ENCODE data around the gene ETS1. TPM values are rescaled to one million over a fixed set of nuclear protein-coding genes. Genes with fewer than 3 reads are reported as not detected.

ETS1 gene
- total RNA-seq, 2 donors from 2014 or later: 33.6 to 116 TPM

DNA sequence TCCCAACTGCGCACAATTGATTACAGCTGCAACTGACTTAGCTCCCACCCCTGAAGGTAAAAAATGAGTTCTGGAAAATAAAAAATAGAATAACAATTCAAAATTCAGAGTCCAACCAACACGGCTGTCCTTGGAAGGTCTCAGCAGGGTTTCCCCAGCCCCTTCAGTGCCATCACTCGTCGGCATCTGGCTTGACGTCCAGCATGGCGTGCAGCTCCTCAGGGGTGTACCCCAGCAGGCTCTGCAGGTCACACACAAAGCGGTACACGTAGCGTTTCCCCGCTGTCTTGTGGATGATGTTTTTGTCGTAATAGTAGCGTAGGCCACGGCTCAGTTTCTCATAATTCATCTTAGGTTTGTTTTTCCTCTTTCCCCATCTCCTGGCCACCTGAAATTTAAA, 125.2 kb downstream of the ETS1 start:
- DNase-seq (ENCODE audit: low spot score): no peak
- H3K4me3 ChIP-seq: no peak overlapping the region
- H3K36me3 ChIP-seq: peaks cover 26% of the 10 kb centered on the region
- peaks cover 27 to 40% of the 10 kb centered on the region in 2 donors for H3K4me1 ChIP-seq (ENCODE audit: control insufficient read depth in 1 of 2, low read depth in 2 of 2)
- H3K27ac ChIP-seq: no peak overlapping the region
- TF ChIP-seq, protein P1, sequence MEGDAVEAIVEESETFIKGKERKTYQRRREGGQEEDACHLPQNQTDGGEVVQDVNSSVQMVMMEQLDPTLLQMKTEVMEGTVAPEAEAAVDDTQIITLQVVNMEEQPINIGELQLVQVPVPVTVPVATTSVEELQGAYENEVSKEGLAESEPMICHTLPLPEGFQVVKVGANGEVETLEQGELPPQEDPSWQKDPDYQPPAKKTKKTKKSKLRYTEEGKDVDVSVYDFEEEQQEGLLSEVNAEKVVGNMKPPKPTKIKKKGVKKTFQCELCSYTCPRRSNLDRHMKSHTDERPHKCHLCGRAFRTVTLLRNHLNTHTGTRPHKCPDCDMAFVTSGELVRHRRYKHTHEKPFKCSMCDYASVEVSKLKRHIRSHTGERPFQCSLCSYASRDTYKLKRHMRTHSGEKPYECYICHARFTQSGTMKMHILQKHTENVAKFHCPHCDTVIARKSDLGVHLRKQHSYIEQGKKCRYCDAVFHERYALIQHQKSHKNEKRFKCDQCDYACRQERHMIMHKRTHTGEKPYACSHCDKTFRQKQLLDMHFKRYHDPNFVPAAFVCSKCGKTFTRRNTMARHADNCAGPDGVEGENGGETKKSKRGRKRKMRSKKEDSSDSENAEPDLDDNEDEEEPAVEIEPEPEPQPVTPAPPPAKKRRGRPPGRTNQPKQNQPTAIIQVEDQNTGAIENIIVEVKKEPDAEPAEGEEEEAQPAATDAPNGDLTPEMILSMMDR (IDR thresholded peaks at IDR 0.05): no peak
- H3K27me3 ChIP-seq (replicated peaks; ENCODE audit: insufficient read depth): no peaks in the 10 kb centered on the region
- H3K9me3 ChIP-seq: no peaks in the 10 kb centered on the region
- ATAC-seq (ENCODE audit: insufficient number of reproducible peaks, low FRiP score, low read depth): no peak

DNA sequence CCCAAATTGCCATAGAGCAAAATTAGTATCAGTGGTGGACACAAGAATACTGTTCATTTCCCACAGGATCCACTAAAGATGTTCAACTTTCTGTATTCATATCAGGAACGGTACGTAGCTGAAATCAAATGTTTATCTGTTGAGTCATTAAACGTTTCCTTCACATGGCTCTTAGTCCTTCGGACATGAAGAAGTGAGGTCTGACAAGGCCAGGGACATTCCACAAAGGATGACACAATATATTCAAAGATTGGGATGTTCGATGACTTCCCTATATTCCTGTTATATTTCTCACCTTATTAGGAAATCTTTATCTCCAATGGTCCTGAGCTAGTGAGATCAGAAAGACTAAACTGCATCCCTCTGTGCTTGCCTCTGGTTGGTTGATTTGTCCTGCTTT, 129.0 kb downstream of the ETS1 start:
- no peak for DNase-seq (ENCODE audit: low spot score)
- Histone ChIP-seq H3K4me1 (ENCODE audit: control insufficient read depth in 1 of 2, low read depth in 2 of 2) (peaks cover 7 to 19% of the 10 kb centered on the region in 2 donors), H3K27ac (no peak overlapping the region), H3K27me3 (replicated peaks; ENCODE audit: insufficient read depth) (no peaks in the 10 kb centered on the region), H3K36me3 (peaks cover 34% of the 10 kb centered on the region), H3K4me3 (no peak overlapping the region), H3K9me3 (no peaks in the 10 kb centered on the region)
- TF ChIP-seq, protein P1 (IDR thresholded peaks at IDR 0.05): no peak
- ATAC-seq (ENCODE audit: insufficient number of reproducible peaks, low FRiP score, low read depth): no peak

DNA sequence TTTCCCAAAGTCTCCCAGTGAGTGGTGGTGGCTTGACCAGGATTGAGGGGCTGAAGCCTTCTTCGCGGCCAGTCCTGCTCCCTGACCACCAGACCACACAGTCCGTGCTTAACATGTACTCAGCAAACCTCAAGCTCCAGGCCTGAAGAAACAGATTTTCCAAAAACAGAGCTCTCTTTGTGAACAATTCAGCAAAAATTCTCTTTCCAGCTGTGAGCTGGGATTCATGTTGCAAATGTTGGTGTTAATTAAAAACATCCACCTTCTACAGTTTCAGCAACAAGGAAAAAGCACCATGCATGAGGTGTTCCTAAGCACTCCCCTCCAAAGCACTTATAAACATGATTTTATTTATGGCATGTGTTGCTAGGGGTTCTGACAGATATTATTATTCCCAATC, 129.5 kb downstream of the ETS1 start:
- TF ChIP-seq, protein P1 (IDR thresholded peaks at IDR 0.05): no peak
- Histone ChIP-seq H3K4me3 (no peak overlapping the region), H3K36me3 (peaks cover 34% of the 10 kb centered on the region), H3K4me1 (ENCODE audit: control insufficient read depth in 1 of 2, low read depth in 2 of 2) (peaks cover 7 to 19% of the 10 kb centered on the region in 2 donors), H3K27ac (no peak overlapping the region), H3K27me3 (replicated peaks; ENCODE audit: insufficient read depth) (no peaks in the 10 kb centered on the region), H3K9me3 (no peaks in the 10 kb centered on the region)
- no peak for DNase-seq (ENCODE audit: low spot score)
- ATAC-seq (ENCODE audit: insufficient number of reproducible peaks, low FRiP score, low read depth): no peak

DNA sequence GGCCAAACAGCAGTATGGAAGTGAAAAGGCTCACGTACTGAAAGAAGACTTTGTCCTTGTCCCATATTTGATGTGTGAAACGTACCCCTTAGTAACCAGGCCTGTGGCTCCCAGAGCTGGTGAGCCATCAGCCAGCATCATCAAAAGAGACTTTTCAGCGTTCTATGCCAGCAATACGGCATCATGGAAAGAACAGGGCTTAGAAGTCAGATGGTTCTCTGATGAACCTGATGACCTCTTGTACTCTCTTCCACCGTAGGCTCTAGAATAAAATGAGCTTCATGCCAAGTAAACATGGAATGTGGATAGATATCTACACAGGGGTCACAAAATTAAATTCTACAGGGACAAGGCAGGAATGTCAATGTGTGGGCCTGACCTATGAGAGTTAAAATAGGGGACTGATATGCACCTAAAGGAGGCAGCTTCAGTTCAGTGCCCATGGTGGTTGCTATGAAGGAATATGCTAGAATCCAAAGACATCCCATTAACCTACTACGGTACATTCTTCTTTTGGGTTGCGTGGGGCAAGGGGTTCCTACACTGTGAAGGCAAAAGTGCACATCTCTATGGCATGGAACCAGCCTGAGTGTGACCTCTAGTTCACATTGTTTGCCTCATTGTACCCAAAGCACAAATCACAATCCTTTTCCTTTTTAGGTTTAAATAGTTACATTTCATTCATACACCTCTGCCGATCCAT, 130.6 kb downstream of the ETS1 start:
- peaks cover 13 to 25% of the 10 kb centered on the region in 2 donors for H3K4me1 ChIP-seq (ENCODE audit: control insufficient read depth in 1 of 2, low read depth in 2 of 2)
- no peak for ATAC-seq (ENCODE audit: insufficient number of reproducible peaks, low FRiP score, low read depth)

DNA sequence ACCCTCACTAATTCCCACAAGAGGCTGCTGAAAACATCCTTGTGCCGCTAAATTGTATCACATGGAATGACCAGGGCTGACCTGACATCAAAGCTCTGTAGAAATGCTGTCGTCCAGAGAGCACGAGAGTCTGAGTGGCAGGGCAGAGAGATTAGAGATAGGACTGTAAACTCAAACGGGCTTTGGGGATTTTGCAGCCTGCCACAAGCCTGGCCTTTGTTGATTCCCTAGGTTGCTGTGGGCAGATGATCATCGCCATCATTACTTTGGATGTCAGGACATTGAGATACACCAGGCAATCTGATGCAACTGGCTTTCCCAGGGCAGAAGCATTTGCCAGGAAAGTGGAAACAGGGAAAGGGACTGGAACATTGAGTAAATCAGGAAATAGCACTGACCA, 131.6 kb downstream of the ETS1 start:
- H3K27ac ChIP-seq: no peak overlapping the region
- no peak overlapping the region for H3K4me3 ChIP-seq
- DNase-seq (ENCODE audit: low spot score) (no peak), ATAC-seq (ENCODE audit: insufficient number of reproducible peaks, low FRiP score, low read depth) (no peak)
- H3K36me3 ChIP-seq: peaks cover 26% of the 10 kb centered on the region
- peaks cover 13 to 30% of the 10 kb centered on the region in 2 donors for H3K4me1 ChIP-seq (ENCODE audit: control insufficient read depth in 1 of 2, low read depth in 2 of 2)
- no peaks in the 10 kb centered on the region for H3K27me3 ChIP-seq (replicated peaks; ENCODE audit: insufficient read depth)
- no peaks in the 10 kb centered on the region for H3K9me3 ChIP-seq
- TF ChIP-seq, protein P1 (IDR thresholded peaks at IDR 0.05): no peak

More for the DNA sequence above, 130.6 kb downstream of the ETS1 start:
- no peaks in the 10 kb centered on the region for H3K9me3 ChIP-seq
- H3K4me3 ChIP-seq: no peak overlapping the region
- no peaks in the 10 kb centered on the region for H3K27me3 ChIP-seq (replicated peaks; ENCODE audit: insufficient read depth)
- TF ChIP-seq, protein P1 (IDR thresholded peaks at IDR 0.05): no peak
- H3K36me3 ChIP-seq: peaks cover 34% of the 10 kb centered on the region
- no peak overlapping the region for H3K27ac ChIP-seq
- DNase-seq (ENCODE audit: low spot score): no peak
